GM12873 (cell line): Measurements from ENCODE around the gene TMEM255B.

ENCODE experiments used
- TF ChIP-seq, protein P1 (sequence below): IDR thresholded peaks from 2 replicates; pipeline ENCODE4 v1.5.1; 2012; ENCODE audit warnings: low read depth, mild to moderate bottlenecking, moderate library complexity, low read length, control low read depth; ENCODE audit not compliant: insufficient read depth; ENCODE audit errors: missing control alignments

Gene TMEM255B

DNA sequence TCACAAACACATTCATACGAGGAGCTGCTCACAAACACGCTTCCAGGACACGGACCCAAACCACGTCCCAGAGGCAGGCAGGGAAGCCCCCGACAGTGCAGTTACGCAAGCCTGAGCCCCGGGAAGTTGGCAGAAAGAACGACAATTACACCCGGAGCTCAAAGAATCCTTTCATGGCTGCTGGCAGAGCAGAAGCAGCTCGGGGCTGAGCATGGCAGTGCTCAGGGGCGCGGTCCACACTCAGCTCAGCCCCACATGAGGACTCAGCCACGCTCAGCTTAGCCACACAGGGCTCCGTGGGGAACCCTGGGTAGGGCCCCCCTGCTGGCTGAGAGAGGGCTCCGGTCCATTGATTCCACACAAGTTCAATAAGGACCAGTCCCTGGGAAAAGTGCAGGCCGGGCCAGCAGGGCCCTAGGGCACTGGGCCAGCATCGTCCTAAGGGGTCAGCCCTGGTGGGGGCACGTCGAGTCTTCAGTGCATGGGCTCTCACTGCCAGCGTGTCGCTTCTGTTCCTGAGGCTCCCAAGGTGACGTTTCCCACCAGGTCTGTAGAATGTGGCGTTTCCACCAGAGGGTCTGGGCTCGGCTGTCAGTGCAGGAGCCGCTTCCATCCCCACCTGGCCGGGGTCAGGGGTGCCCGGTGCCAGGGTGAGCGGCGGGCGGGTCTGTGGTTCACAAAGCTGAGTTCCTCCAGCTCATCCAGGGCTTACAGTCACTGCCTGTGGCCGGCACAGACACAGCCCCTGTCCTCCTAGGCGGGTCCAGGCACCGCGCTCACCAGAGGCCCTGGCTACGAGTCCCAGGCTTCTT lies 81.7 kb downstream of the TMEM255B start:
- TF ChIP-seq, protein P1, sequence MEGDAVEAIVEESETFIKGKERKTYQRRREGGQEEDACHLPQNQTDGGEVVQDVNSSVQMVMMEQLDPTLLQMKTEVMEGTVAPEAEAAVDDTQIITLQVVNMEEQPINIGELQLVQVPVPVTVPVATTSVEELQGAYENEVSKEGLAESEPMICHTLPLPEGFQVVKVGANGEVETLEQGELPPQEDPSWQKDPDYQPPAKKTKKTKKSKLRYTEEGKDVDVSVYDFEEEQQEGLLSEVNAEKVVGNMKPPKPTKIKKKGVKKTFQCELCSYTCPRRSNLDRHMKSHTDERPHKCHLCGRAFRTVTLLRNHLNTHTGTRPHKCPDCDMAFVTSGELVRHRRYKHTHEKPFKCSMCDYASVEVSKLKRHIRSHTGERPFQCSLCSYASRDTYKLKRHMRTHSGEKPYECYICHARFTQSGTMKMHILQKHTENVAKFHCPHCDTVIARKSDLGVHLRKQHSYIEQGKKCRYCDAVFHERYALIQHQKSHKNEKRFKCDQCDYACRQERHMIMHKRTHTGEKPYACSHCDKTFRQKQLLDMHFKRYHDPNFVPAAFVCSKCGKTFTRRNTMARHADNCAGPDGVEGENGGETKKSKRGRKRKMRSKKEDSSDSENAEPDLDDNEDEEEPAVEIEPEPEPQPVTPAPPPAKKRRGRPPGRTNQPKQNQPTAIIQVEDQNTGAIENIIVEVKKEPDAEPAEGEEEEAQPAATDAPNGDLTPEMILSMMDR: no peak

DNA sequence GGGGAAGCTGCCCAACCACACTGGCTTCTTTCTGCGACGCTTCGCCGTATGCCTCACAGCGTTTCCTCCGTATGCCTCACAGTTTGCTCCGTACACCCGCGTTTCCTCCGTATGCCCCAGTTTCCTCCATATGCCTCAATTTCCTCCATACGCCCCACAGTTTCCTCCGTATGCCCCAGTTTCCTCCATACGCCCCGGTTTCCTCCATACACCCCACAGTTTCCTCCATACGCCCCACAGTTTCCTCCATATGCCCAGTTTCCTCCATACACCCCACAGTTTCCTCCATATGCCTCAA lies 82.3 kb downstream of the TMEM255B start:
- TF ChIP-seq, protein P1: no peak

DNA sequence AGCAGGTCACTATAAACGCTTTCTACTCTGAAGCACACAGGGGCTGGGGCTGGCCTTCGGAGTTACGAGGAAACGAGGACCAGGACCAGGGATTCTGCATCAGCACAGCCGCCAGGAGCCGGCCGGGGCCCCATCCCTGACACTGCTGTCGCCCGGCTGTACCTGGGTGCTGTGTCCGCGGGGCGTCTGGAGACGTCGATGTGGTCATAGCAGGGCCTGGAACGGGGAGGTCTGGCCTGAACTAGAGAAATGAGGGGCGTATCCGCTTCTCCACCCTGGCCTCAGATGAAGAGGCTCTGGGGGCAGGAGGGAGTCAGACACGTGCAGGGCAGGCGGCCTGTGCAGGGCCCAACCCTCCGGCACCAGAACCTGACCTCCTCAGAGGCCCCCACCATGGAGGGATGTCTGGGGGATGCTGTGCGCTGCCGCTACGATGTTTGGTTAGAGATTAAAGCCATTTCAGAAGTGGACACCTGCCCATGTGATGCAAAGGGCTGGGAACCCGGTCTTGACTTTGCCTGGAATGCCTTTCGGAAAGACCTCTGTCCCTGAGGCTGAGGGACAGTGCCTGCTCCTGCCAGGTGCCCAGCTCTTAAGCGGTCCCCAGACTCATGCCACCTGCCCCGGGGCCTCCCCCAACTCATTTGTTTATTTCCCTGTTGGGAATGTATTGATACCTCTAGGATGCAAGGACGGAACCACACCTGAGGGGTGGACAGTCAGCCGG lies 83.5 kb downstream of the TMEM255B start:
- TF ChIP-seq, protein P1: no peak

DNA sequence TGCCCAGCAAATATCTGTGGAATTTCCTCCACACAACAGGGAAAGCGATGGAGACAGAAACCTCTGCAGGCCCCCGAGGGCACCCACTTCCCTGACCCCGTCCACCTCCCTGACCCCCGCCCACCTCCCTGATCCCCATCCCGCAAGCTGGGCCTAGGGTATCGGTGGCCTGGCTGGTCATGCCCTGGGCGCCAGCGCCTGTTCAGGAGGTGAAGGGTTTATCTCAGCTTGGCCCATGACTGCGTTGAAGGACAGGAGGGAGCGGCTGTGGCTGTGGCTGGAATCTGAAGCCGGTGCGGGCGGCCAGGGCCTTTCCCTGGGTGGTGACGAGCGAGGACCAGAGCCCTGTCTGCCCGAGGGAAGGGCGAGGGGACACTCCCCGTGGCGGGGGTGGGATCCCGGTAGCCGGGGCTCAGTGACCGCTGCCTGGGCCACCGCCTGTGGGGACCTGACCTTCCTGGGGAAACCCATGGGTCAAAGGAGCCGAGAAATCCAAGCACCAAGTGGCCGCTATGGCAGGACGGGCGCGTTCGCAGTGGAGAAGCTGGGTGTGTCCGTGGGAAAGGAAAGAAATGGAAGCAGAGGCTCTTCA lies 84.1 kb downstream of the TMEM255B start:
- TF ChIP-seq, protein P1: no peak

DNA sequence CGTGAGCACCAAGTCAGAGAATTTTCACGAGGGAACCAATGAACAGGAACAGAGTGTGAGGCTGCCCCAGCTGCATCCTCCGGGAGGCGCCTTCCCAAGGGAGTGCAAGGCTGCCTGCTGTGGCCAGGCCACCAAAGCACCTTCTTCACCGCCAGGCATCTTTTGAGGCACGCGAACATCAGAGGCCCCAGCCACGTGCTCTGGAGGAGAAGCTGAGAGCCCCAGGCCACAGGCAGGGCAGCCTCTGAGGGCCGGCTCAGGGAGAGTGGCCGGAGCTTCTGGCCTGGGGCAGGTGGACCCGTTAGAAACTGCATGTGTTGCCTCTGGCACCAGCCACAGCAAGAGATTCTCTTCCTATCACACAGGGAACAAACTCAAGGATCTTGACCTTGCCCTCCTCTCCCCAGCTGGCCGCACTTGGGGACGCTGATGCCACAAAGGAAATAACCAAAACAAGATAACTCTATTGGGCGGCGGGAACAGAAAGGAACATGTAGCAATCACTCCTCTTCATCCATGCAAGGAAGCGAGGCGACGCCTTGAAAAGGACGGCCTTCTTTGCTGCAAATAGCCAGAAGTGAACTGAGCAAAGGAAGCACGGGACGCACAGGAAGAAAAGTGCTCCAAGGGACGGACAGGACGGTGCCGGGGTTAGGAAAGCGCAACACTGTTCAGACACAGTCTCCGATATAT lies 85.0 kb downstream of the TMEM255B start:
- TF ChIP-seq, protein P1: no peak

DNA sequence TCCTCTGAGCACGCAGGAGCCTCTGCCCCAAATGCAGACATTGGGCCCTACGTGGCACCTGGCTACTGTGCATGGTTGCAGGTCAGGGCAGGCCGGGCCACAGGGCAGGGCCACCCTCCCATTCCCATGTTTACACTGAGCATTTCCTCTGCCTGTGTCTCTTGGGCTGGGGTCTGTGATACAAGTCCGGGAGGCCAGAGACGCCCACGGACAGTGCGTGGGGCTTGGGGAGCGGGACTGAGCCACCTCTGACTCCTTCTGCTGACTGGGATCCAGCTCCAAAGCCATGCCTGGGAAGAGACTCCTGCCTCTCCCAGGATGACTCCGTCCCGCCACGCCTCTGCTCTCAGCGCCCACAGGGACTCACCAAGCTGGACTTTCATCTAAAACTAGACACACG lies 86.0 kb downstream of the TMEM255B start:
- TF ChIP-seq, protein P1: no peak
